HG03342 (cell line): ENCODE measurements around the gene EWSR1.

Experiments
- ATAC-seq: cut with Tn5 transposase; IDR thresholded peaks from one replicate; pipeline ENCODE4 v1.9.1; 2021; ENCODE audit warnings: mild to moderate bottlenecking, moderate library complexity; ENCODE audit not compliant: unreplicated experiment

Gene EWSR1

DNA sequence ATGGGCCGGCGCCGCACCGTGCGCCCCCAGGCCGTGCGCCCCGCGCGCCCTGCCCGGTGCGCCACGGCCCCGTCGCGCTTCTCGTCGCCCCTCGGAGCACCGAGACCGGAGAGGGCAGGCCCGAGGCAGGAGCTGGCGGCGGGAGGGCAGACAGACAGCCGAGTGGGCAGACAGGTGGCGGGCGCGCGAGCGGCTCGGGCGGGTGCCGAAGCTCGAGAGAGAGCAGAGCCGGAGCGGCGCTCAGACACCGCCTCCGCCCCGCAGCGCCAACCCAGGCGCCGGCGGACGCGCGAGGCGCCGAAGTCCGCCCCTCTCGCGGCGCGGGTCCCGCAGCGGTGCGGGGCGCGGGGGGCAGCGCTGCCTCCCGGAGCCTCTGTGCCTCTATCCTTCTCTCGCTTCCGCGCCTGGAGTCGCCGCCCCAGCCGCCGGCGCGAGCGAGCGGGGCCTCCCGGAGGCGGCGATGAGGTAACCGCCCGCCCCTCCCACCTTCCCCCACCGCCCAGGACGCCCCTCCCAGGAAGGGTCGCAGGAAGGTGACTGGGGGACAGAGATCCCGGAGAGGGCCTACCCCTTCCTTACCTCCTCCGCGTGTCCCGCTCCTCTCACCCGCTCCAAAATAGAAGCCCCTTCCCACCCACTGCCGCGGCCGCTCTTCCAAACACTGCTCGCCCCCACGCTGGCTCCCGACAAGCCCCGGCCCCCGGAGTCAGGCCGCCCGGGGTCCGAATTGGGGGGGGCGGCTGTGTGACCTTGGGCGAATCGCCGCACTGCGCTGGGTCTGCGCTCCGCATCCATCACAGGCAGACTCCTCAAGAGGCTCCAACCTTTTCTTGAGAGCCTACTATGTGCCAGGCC, 47.4 kb downstream of the EWSR1 start, which contains the start of gene RASL10A:
TSS of gene RASL10A (minus strand) at position 412 of the 855 bp plus-strand sequence. CDS start 451 bp downstream, outside the sequence.
- ATAC-seq, result no peak

DNA sequence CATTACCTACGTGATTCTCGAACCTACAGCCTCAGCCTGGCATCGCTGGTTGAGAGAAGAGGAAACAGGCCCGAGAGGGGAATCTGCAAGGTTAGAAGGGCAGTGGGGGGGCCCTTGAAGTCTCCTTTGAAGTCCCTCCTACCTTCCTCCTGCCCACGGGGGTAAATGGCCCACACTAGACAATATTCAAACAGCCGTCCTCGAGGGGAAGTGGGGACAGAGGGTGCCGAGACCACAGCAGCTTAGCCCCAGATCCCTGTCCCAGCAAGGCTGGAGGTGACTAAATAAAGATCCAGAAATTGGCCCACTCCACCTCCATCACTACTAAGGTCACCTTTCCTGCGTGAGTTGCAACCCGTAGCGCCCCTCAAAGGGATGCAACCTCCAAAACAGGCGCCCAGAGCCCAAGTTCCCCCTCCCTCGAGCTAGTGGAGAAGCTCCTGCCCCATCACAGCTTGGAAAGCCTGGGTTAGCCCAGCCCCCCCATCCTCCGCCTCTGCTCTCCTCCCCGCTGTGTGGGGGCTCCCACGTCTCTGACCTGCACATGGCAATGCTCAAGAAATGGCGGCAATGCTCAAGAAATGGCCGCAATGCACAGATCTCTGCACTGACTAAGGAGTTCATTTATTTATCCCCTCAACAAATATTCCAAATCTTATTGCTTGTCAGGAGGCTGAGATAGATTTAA, 48.2 kb downstream of the EWSR1 start:
- ATAC-seq, result no peak

DNA sequence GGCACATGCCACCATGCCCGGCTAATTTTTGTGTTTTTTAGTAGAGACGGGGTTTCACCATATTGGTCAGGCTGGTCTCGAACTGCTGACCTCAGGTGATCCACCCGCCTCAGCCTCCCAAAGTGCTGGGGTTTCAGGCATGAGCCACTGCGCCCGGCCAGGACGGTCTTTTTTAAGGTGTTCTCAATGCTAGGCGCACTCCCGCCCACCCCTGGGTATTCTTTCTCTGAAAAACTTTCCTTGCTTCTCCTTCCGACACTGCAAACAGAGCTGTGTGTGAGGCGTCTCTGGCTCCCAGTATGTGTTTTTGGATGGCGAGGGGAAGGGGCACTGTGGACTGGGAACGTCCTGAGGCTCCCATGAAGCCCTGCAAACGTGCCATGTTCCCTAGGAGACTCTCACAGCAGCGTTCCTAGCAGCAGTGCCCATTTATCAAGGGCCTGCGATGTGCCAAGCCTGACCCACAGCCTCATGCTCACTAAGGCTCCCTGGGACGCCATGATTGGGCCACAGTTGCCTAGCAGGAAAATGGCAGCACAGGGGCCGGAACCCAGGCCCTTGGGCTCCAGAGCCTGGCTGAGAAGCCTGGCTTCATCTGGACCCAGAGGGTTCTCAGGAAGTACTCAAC, 49.9 kb downstream of the EWSR1 start:
- no peak for ATAC-seq

- no peak for ATAC-seq
These were observed 51.0 kb downstream of the EWSR1 start for GRCh38 chr22:29319072-29319471.

DNA sequence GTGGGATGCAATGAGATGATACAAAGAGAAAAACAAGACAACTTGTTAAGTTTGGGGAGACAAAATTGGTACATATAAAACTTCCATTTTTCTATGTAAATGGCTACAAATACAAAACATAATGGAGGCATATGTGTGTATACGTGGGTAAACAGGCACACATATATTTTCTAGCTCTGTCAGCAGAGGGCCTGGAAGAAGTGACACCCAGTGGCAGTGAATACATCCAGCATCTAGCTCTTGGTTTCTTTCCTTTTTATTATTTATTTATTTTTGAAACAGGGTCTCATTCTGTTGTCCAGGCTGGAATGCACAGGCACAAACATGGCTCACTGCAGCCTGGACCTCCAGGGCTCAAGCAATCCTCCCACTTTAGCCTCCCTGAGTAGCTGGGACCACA, 52.5 kb downstream of the EWSR1 start:
- ATAC-seq, result no peak

GRCh38 chr22:29323641-29324040, 55.6 kb downstream of the EWSR1 start:
- no peak for ATAC-seq

- no peak for ATAC-seq
These were observed 57.3 kb downstream of the EWSR1 start for GRCh38 chr22:29325356-29325755.

DNA sequence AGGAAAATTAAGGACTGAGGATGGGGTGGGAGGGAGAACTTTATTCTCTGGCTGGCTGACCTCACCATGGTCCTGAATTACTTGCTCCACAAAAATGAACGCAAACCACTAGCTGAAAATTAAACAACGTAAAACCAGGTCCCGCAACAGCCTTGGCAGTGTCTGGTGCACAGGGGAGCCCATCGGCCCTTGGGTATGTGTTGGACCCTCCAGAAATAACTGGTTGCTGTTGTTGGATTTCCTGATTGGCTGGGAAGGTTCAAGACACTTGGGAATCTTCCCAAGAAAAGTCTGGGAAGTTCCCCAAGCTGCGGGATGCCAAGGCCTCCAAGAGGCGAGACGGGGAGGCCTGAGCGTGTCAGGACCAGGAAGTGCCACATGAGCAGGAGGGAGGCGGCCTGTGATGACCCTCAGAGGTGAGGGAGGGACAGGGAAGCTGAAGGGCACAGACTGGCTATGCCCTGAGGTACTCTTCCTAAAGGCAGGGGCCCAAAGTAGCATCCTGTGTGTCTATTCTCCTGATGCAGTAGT, 57.8 kb downstream of the EWSR1 start:
- no peak for ATAC-seq

- ATAC-seq, result no peak
These were observed 58.4 kb downstream of the EWSR1 start for GRCh38 chr22:29326481-29326880.

DNA sequence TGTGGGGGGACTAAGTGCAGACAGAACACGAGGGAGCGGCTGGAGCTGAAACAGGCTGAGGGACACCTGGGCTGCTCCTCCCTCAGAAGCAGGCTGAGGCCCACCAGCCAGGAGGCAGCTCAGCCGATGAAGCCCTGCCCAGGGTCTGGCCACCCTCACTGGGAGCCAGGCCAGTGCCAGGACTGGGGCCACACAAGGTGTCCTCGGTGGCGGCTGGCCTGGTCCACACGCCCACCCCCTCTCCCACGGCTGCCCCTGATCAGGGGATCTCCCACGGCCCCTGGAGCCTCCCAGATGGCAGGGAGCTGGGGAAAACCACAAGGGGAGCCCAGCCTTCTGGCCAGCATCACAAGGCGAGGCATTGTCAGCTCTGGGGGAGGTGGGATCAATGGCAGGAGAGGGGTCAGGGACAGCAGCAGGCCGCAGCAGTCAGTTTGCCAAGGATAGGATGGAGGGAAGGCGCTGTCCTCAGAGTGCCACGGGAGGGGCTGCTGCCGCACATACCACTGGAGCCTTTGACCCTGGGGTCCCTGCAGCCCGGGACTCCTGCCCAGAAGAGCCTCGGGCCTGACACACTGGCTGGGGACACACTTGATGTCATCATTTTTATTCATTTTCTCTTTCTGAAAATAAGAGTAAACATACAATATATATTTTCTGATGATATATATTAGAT, 59.2 kb downstream of the EWSR1 start:
- no peak for ATAC-seq

DNA sequence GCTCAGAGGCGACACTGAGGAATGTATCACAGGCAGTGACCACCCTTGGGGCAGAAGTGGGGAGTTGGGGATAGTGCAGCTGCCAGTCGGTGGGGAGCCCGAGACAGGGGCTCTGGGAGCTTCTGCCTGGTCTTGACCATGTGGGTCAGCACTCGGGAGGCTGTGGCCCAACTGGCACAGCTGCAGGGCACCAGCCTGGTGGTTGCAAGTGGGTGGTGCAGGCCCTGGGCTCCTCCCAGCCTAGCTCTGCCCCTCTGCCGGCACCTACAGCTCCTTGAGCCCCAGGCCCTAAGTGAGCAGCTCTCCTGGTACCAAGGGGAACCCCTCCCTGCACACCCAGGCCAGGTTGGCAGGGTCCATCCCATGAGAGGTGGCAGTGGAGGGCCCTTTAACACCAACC, 60.0 kb downstream of the EWSR1 start:
- ATAC-seq, result no peak

DNA sequence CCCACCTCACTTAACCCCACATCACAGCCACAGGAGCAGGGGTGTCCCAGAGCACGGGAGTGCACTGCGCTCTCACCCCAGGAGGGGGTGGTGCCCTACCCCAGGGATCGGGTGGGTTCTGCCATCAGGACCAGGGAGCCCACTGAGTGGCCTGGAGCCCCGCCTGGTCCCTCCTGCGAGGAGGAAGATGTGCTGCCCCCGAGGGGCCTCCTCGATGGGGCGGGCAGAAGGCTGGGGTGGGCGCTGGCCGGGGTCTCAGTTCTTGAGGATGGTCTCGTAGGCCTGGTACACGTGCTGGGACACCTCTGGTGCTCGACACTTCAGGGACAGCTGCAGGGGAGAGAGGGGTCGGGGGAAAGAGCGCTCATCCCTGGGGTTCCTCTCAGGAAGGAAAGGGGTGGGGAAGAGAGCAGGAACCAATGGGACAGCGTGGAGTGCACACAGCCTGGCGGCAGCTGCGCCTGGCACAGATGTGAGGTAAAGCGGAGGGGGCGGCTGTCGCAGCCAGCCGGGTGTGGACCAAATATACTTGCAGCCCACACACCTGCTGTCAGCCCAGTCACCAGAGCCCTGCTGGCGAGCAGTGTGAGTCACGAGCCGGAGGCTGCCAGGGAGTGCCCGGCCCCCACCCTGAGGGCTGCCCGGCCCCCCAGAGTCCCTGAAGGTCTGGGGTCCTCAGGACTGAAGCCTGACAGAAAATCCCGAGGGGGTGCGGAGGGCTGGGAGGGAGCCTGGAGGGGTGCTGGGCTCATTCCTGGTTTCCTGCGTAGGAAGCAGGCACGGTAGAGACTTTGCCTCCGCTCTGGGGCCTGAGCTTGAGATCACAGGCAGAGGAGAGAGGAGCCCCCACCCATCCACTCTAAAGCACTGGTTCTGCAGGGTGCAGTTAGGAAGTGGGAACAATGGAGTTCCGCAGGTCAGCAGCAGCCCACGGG, 60.8 kb downstream of the EWSR1 start:
- ATAC-seq, result no peak

DNA sequence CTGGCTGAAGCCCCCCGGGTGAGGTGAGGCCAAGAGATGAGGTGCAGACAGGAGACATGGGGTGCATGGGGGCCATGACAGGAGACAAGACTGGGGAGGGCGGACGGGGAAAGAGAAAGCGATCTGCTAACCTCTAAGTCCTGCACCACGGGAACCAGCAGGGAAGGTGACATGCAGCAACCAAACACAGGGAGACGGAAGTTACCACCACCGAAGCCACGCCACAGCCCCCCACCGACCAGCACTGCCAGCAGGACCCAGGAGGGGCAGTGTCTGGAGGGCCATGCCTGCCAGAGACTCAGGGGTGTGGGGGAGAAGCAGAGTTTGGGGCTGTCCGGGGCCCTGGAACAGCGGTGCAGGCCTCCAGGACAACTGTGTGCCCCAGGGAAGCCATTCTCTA, 61.5 kb downstream of the EWSR1 start:
- no peak for ATAC-seq

DNA sequence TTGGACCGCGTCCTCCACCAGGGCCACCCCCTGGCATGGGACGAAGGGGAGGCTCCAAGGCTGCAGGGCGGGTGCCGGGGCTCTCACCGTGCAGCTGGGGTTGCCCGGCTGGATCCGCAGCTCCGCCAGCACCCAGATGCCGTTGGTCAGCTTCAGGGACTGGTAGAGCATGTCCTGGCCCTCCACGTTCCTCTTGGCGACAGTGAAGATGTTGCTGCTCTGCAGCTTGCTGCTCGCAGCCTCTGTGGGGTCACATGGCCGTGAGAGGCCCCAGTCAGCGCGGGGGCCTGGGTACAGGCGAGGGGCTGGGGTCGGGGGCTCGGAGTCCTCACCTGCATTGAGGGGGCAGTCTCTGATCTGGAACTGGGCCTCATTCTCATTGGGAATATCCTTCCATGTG, 62.2 kb downstream of the EWSR1 start:
- no peak for ATAC-seq

GRCh38 chr22:29330753-29331152, 62.7 kb downstream of the EWSR1 start:
- ATAC-seq, result no peak

- no peak for ATAC-seq
These were observed 63.1 kb downstream of the EWSR1 start for GRCh38 chr22:29331213-29331612.

DNA sequence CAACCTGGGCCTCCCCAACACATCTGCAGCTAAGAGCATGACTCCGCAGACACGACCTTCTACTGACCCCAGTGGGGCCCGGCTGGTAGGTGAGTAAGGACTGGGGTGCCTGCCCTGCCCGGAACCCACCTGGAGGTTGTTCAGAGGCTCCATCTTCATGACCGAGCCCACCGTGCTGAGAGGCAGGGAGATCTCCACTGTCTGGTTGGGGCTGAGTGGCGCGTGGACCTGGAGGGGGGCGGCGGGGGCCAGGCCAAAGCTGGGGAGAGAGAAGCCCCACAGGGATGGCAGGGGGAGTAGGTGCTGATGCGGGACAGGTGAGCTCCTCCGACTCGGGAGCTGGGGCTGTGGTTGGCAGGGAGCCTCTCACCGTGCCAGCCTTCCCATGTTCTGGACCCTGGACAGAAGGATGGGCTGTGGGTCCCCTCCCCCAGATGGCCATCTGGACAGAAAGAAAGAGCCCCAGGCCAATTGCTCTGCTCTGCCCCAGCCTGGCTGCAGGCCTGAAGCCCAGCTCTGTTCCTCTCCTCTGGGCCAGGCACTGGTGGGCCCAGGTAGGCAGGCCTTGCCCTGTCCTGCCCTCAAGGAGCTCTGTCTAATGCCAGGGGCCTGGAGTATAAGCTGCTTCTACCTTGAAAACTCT, 63.7 kb downstream of the EWSR1 start:
- ATAC-seq, result no peak

- no peak for ATAC-seq
These were observed 64.9 kb downstream of the EWSR1 start for GRCh38 chr22:29332886-29333496.

DNA sequence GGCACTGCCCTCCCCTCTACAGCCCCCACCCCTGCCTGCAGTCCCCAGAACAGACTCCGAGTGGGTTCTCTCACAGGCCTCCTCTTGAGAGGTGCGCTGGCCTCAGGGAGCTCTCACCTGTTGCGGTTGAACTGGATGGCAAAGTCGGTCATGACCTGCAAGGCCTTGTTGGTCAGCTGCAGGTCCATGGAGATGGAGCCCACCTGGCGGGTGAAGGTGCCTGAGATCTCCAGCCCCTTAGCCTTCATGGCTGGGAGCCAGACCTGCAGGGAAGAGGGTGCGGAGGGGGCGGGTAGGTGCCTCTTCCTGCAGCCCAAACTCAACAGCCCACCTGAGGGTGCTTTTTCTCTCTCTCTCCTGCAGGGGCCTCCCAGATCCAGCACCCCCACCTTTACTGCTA, 66.1 kb downstream of the EWSR1 start:
- no peak for ATAC-seq
